H9 (cell line): Measurements from ENCODE around the gene VPS41. TPM values are rescaled to one million over a fixed set of nuclear protein-coding genes. Genes with fewer than 3 reads are reported as not detected.

Experiments
- DNase-seq: peaks from one replicate; pipeline ENCODE4 v3.0.0-alpha.2; 2017
- H2AFZ ChIP-seq: one replicate; pipeline ENCODE4 v1.6.1; 2013; ENCODE audit warnings: mild to moderate bottlenecking, low read length, control low read depth, moderate library complexity
- H2AK5ac ChIP-seq: 2 replicates; pipeline ENCODE4 v1.6.1; 2013; ENCODE audit warnings: low read length, control low read depth, mixed read lengths; ENCODE audit not compliant: insufficient read length
- H2BK120ac ChIP-seq: one replicate; pipeline ENCODE4 v1.6.1; 2013; ENCODE audit warnings: low read depth, mild to moderate bottlenecking, low read length, control low read depth, inconsistent platforms; ENCODE audit not compliant: poor library complexity, severe bottlenecking
- H2BK12ac ChIP-seq: 2 replicates; pipeline ENCODE4 v1.6.1; 2013; ENCODE audit warnings: low read length, control low read depth, mixed read lengths, low read depth; ENCODE audit not compliant: insufficient read length
- H2BK15ac ChIP-seq: 2 replicates; pipeline ENCODE4 v1.6.1; 2013; ENCODE audit warnings: low read depth, low read length, control low read depth
- H2BK20ac ChIP-seq: one replicate; pipeline ENCODE4 v1.6.1; 2013; ENCODE audit warnings: low read depth, mild to moderate bottlenecking, low read length, control low read depth, inconsistent platforms; ENCODE audit not compliant: poor library complexity, severe bottlenecking
- H2BK5ac ChIP-seq: 2 replicates; pipeline ENCODE4 v1.6.1; 2013; ENCODE audit warnings: low read length, control low read depth, mixed read lengths; ENCODE audit not compliant: insufficient read length
- H3K14ac ChIP-seq: 2 replicates; pipeline ENCODE4 v1.6.1; 2013; ENCODE audit warnings: low read length, control low read depth; ENCODE audit not compliant: insufficient read depth
- H3K18ac ChIP-seq: 2 replicates; pipeline ENCODE4 v1.6.1; 2013; ENCODE audit warnings: low read depth, mild to moderate bottlenecking, mixed read lengths, low read length, control low read depth; ENCODE audit not compliant: insufficient read length
- H3K23ac ChIP-seq: 2 replicates; pipeline ENCODE4 v1.6.1; 2013; ENCODE audit warnings: low read length, control low read depth, mixed read lengths, low read depth; ENCODE audit not compliant: insufficient read length
- H3K23me2 ChIP-seq: 2 replicates; pipeline ENCODE4 v1.6.1; 2013; ENCODE audit warnings: low read depth, mild to moderate bottlenecking, mixed read lengths, low read length, control low read depth; ENCODE audit not compliant: insufficient read length, poor library complexity, severe bottlenecking
- H3K27ac ChIP-seq: 2 replicates; pipeline ENCODE4 v1.5.1; 2013; ENCODE audit warnings: low read length, control low read depth, mixed read lengths, low read depth; ENCODE audit not compliant: insufficient read length
- H3K27me3 ChIP-seq: 2 replicates; pipeline ENCODE4 v1.6.1; 2013; ENCODE audit warnings: low read length, control low read depth, inconsistent platforms; ENCODE audit not compliant: insufficient read depth
- H3K4ac ChIP-seq: 2 replicates; pipeline ENCODE4 v1.6.1; 2013; ENCODE audit warnings: low read depth, mild to moderate bottlenecking, control low read depth, inconsistent platforms, low read length, moderate library complexity
- H3K4me1 ChIP-seq: 2 replicates; pipeline ENCODE4 v1.6.1; 2013; ENCODE audit warnings: low read length, control low read depth, inconsistent platforms; ENCODE audit not compliant: insufficient read depth
- H3K4me2 ChIP-seq: 2 replicates; pipeline ENCODE4 v1.6.1; 2013; ENCODE audit warnings: low read length, control low read depth, mixed read lengths; ENCODE audit not compliant: insufficient read length, insufficient read depth
- H3K56ac ChIP-seq: 2 replicates; pipeline ENCODE4 v1.6.1; 2013; ENCODE audit warnings: low read depth, mild to moderate bottlenecking, mixed read lengths, low read length, control low read depth; ENCODE audit not compliant: insufficient read length
- H3K79me1 ChIP-seq: 2 replicates; pipeline ENCODE4 v1.6.1; 2013; ENCODE audit warnings: low read depth, mild to moderate bottlenecking, moderate library complexity, low read length, control low read depth, inconsistent platforms; ENCODE audit not compliant: insufficient read depth, poor library complexity, severe bottlenecking
- H3K79me2 ChIP-seq: 2 replicates; pipeline ENCODE4 v1.6.1; 2013; ENCODE audit warnings: low read length, control low read depth, inconsistent platforms; ENCODE audit not compliant: insufficient read depth
- H3K9ac ChIP-seq: 2 replicates; pipeline ENCODE4 v1.6.1; 2013; ENCODE audit warnings: low read length, control low read depth, mixed read lengths; ENCODE audit not compliant: insufficient read length; ENCODE audit errors: extremely low read depth
- H3K9me3 ChIP-seq: one replicate; pipeline ENCODE4 v1.6.1; 2013; ENCODE audit warnings: low read depth, low read length, inconsistent platforms; ENCODE audit not compliant: control insufficient read depth
- H3T11ph ChIP-seq: one replicate; pipeline ENCODE4 v1.6.1; 2013; ENCODE audit warnings: mild to moderate bottlenecking, low read length, control low read depth, inconsistent platforms
- H4K20me1 ChIP-seq: one replicate; pipeline ENCODE4 v1.6.1; 2013; ENCODE audit not compliant: control insufficient read depth, insufficient read length, insufficient read depth
- H4K5ac ChIP-seq: 2 replicates; pipeline ENCODE4 v1.6.1; 2013; ENCODE audit warnings: low read depth, mild to moderate bottlenecking, mixed read lengths, low read length, control low read depth; ENCODE audit not compliant: insufficient read length
- H4K8ac ChIP-seq: replicated peaks from 2 replicates; pipeline ENCODE4 v1.6.1; 2013; ENCODE audit warnings: low read length, control low read depth, mixed read lengths, low read depth; ENCODE audit not compliant: insufficient read length
- H4K91ac ChIP-seq: 2 replicates; pipeline ENCODE4 v1.6.1; 2013; ENCODE audit warnings: low read depth, mild to moderate bottlenecking, moderate library complexity, mixed read lengths, low read length, control low read depth; ENCODE audit not compliant: insufficient read length
- H3K27ac Mint-ChIP-seq, 3 experiments: 2 replicates in 2 of 3; 3 replicates in 1 of 3; pipeline ENCODE4 v1.8.0; 2020 to 2021; ENCODE audit warnings: mixed read lengths in 3 of 3, mild to moderate bottlenecking in 1 of 3, moderate library complexity in 1 of 3
- H3K27me3 Mint-ChIP-seq: 2 replicates; pipeline ENCODE4 v1.8.0; 2021; ENCODE audit warnings: low read depth, mild to moderate bottlenecking, moderate library complexity, mixed read lengths
- H3K36me3 Mint-ChIP-seq, 3 experiments: 2 replicates in 2 of 3; 3 replicates in 1 of 3; pipeline ENCODE4 v1.8.0; 2020 to 2021; ENCODE audit warnings: low read depth in 3 of 3, mixed read lengths in 3 of 3; ENCODE audit not compliant: insufficient read depth in 1 of 3
- H3K4me1 Mint-ChIP-seq, 2 experiments: 2 replicates each; pipeline ENCODE4 v1.8.0; 2020; ENCODE audit warnings: mixed read lengths in 2 of 2
- H3K4me3 Mint-ChIP-seq, 2 experiments: 2 replicates in 1 of 2; 3 replicates in 1 of 2; pipeline ENCODE4 v1.8.0; 2020 to 2021; ENCODE audit warnings: mild to moderate bottlenecking in 2 of 2, mixed read lengths in 2 of 2, moderate library complexity in 1 of 2
- H3K9me3 Mint-ChIP-seq, 2 experiments: 2 replicates in 1 of 2; 3 replicates in 1 of 2; pipeline ENCODE4 v1.8.0; 2020; ENCODE audit warnings: mild to moderate bottlenecking in 2 of 2, mixed read lengths in 2 of 2, moderate library complexity in 1 of 2
- WGBS: extraction: QIAGEN DNeasy Blood & Tissue Kit; methylation state at CpG from one replicate; pipeline ENCODE4 v1.1.7; 2013; ENCODE audit warnings: missing lambda C conversion rate, low lambda C conversion rate, mixed read lengths; ENCODE audit not compliant: insufficient read length; ENCODE audit errors: extremely low coverage; 5-methylcytosine and 5-hydroxymethylcytosine counted together
- total RNA-seq: library from RNA; stranded (reverse); gene quantifications from 2 replicates; pipeline ENCODE4 v1.2.1, GENCODE V29; 2021
- TF ChIP-seq, protein P1 (sequence below): fragments of 200-600 bp; sonication (generic); conservative IDR thresholded peaks from 3 replicates; pipeline ENCODE4 v1.8.0; 2021; ENCODE audit warnings: antibody characterized with exemption, mild to moderate bottlenecking

VPS41 gene
- total RNA-seq, 1 experiment from 2014 or later: 49.3 TPM

DNA sequence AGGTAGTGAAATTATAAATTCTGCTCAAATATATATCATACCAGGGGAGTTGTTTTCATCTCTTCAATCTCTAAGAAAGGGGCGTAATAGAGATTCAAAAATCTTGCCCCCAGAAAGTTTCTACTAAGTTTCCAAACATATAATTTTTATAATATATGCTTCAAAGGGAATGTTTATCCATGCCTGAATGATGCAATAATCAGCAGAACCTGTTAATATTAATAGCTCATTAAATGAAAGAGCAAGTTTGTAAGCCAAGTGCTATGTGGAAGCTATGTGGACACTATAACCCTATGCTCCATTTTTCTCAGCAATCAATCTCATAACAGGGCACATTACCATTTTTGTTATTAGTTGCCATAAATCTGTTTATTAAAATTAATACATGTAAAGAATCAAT, 25.3 kb downstream of the VPS41 start:
- Histone ChIP-seq H3K79me1 (peaks cover 3% of the 10 kb centered on the region), H3K4me1 (no peaks in the 10 kb centered on the region; the same call in 1 of the 2 replicates), H3K23me2 (no peaks in the 10 kb centered on the region), H3K9ac (no peak overlapping the region), H3K14ac (no peak overlapping the region), H3K4me2 (no peak overlapping the region), H3T11ph (no peak overlapping the region), H2BK20ac (no peak overlapping the region), H4K20me1 (no peaks in the 10 kb centered on the region), H3K27ac (no peak overlapping the region), H2BK12ac (no peak overlapping the region), H3K4ac (no peak overlapping the region), H3K79me2 (no peaks in the 10 kb centered on the region), H4K5ac (no peak overlapping the region), H3K9me3 (no peaks in the 10 kb centered on the region), H3K56ac (no peak overlapping the region), H3K18ac (no peak overlapping the region), H2BK15ac (no peak overlapping the region), H4K8ac (no peak overlapping the region), H2AFZ (no peak overlapping the region), H3K23ac (no peak overlapping the region), H2BK5ac (no peak overlapping the region), H2AK5ac (no peak overlapping the region), H4K91ac (no peak overlapping the region), H2BK120ac (no peak overlapping the region), H3K27me3 (no peaks in the 10 kb centered on the region)
- no peak overlapping the region for H3K4me3 Mint-ChIP-seq
- DNase-seq: no peak
- H3K36me3 Mint-ChIP-seq: peaks cover 10 to 31% (median 21%) of the 10 kb centered on the region in 3 experiments
- TF ChIP-seq, protein P1, sequence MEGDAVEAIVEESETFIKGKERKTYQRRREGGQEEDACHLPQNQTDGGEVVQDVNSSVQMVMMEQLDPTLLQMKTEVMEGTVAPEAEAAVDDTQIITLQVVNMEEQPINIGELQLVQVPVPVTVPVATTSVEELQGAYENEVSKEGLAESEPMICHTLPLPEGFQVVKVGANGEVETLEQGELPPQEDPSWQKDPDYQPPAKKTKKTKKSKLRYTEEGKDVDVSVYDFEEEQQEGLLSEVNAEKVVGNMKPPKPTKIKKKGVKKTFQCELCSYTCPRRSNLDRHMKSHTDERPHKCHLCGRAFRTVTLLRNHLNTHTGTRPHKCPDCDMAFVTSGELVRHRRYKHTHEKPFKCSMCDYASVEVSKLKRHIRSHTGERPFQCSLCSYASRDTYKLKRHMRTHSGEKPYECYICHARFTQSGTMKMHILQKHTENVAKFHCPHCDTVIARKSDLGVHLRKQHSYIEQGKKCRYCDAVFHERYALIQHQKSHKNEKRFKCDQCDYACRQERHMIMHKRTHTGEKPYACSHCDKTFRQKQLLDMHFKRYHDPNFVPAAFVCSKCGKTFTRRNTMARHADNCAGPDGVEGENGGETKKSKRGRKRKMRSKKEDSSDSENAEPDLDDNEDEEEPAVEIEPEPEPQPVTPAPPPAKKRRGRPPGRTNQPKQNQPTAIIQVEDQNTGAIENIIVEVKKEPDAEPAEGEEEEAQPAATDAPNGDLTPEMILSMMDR: no peak
- WGBS: no CpG with 5 or more reads among the region's 1 CpG
- no peaks in the 10 kb centered on the region for H3K27me3 Mint-ChIP-seq
- no peak overlapping the region for H3K27ac Mint-ChIP-seq
- peaks cover 17 to 21% of the 10 kb centered on the region in 2 experiments for H3K4me1 Mint-ChIP-seq
- H3K9me3 Mint-ChIP-seq: peaks cover 2 to 10% of the 10 kb centered on the region in 2 experiments; a peak in 4 of 5 replicates
